HL-60 (cell line): ENCODE measurements around the gene TMEM131L.
"Not testable (repeated sequence)": the region's sequence is repeated elsewhere in the genome, so short reads cannot be mapped to it uniquely, and the experiment has no call there.

Experiments used
- CTCF ChIP-seq: IDR thresholded peaks from one replicate; pipeline ENCODE4 v1.5.1; 2011; ENCODE audit warnings: low read length, control low read depth, inconsistent platforms; ENCODE audit not compliant: insufficient read depth
- GABPA ChIP-seq: IDR thresholded peaks from 2 replicates; pipeline ENCODE4 v1.6.1; 2012; ENCODE audit warnings: low read depth
- POLR2AphosphoS5 ChIP-seq: IDR thresholded peaks from 2 replicates; pipeline ENCODE4 v1.6.1; 2012; ENCODE audit warnings: low read depth
- REST ChIP-seq: IDR thresholded peaks from 2 replicates; pipeline ENCODE4 v1.6.1; 2012; ENCODE audit warnings: low read depth; ENCODE audit not compliant: insufficient replicate concordance
- SPI1 ChIP-seq: IDR thresholded peaks from 2 replicates; pipeline ENCODE4 v1.6.1; 2012; ENCODE audit warnings: low read depth, mild to moderate bottlenecking, borderline replicate concordance

- TF ChIP-seq POLR2AphosphoS5, CTCF, GABPA, REST, SPI1: not testable (repeated sequence)
Measured at GRCh38 chr4:153548907-153549306, 82.7 kb downstream of the TMEM131L start.
